Testis (tissue), 2 donors: ENCODE results near the gene GUK1.

ENCODE experiments used
- POLR2A ChIP-seq: fragments of 450-650 bp; IDR thresholded peaks from one replicate; pipeline ENCODE4 v1.6.1; 2017; ENCODE audit warnings: antibody characterized with exemption, mild to moderate bottlenecking, moderate library complexity
- TF ChIP-seq, protein P1 (sequence below), 3 experiments: fragments of 450-650 bp in 2 of 3; fragments of 200-600 bp in 1 of 3; sonication (generic) in 1 of 3; IDR thresholded peaks; one replicate each; pipeline ENCODE4 v1.5.1; 2016 to 2019; ENCODE audit warnings: antibody characterized with exemption in 3 of 3, mild to moderate bottlenecking in 2 of 3, moderate library complexity in 1 of 3

GRCh38 chr1:228125185-228125584 is 14.9 kb upstream of the GUK1 start:
- no peak for TF ChIP-seq POLR2A
- TF ChIP-seq, protein P1, sequence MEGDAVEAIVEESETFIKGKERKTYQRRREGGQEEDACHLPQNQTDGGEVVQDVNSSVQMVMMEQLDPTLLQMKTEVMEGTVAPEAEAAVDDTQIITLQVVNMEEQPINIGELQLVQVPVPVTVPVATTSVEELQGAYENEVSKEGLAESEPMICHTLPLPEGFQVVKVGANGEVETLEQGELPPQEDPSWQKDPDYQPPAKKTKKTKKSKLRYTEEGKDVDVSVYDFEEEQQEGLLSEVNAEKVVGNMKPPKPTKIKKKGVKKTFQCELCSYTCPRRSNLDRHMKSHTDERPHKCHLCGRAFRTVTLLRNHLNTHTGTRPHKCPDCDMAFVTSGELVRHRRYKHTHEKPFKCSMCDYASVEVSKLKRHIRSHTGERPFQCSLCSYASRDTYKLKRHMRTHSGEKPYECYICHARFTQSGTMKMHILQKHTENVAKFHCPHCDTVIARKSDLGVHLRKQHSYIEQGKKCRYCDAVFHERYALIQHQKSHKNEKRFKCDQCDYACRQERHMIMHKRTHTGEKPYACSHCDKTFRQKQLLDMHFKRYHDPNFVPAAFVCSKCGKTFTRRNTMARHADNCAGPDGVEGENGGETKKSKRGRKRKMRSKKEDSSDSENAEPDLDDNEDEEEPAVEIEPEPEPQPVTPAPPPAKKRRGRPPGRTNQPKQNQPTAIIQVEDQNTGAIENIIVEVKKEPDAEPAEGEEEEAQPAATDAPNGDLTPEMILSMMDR (IDR thresholded peaks at IDR 0.05), result no peak
